Endodermal cell (in vitro differentiated cells): ENCODE results near the gene ITGB3. TPM values are rescaled to one million over a fixed set of nuclear protein-coding genes. Genes with fewer than 3 reads are reported as not detected.

Source experiments
- DNase-seq: peaks from one replicate; pipeline ENCODE4 v3.0.0-alpha.2; 2017
- H3K27ac ChIP-seq: 2 replicates; pipeline ENCODE4 v1.5.1; 2013; ENCODE audit warnings: mild to moderate bottlenecking, low read depth, low read length, moderate library complexity
- H3K27me3 ChIP-seq: 2 replicates; pipeline ENCODE4 v1.6.1; 2013; ENCODE audit warnings: mild to moderate bottlenecking, low read length, moderate library complexity; ENCODE audit not compliant: insufficient read depth, control insufficient read depth, poor library complexity, severe bottlenecking
- H3K36me3 ChIP-seq: 2 replicates; pipeline ENCODE4 v1.7.0; 2013; ENCODE audit warnings: mild to moderate bottlenecking, low read length, moderate library complexity; ENCODE audit not compliant: control insufficient read depth, insufficient read depth
- H3K4me1 ChIP-seq: one replicate; pipeline ENCODE4 v1.7.0; 2013; ENCODE audit warnings: low read length; ENCODE audit not compliant: control insufficient read depth, insufficient read depth
- H3K4me3 ChIP-seq: 2 replicates; pipeline ENCODE4 v1.5.1; 2013; ENCODE audit warnings: mild to moderate bottlenecking, low read length, moderate library complexity
- H3K9ac ChIP-seq: 2 replicates; pipeline ENCODE4 v1.6.1; 2013; ENCODE audit warnings: mild to moderate bottlenecking, low read length, moderate library complexity; ENCODE audit not compliant: poor library complexity, severe bottlenecking; ENCODE audit errors: extremely low read depth
- H3K9me3 ChIP-seq: 2 replicates; pipeline ENCODE4 v1.6.1; 2013; ENCODE audit warnings: mild to moderate bottlenecking, low read length, moderate library complexity; ENCODE audit not compliant: control insufficient read depth
- H3K27ac Mint-ChIP-seq: 2 replicates; pipeline ENCODE4 v1.8.0; 2020; ENCODE audit warnings: mixed read lengths
- H3K27me3 Mint-ChIP-seq: 2 replicates; pipeline ENCODE4 v1.8.0; 2021; ENCODE audit warnings: mild to moderate bottlenecking, mixed read lengths; ENCODE audit not compliant: insufficient read depth
- H3K36me3 Mint-ChIP-seq: 2 replicates; pipeline ENCODE4 v1.8.0; 2020; ENCODE audit warnings: low read depth, mixed read lengths
- H3K4me1 Mint-ChIP-seq: 2 replicates; pipeline ENCODE4 v1.8.0; 2020; ENCODE audit warnings: mixed read lengths
- H3K4me3 Mint-ChIP-seq: 2 replicates; pipeline ENCODE4 v1.8.0; 2020; ENCODE audit warnings: mild to moderate bottlenecking, moderate library complexity, mixed read lengths
- H3K9me3 Mint-ChIP-seq: 2 replicates; pipeline ENCODE4 v1.8.0; 2020; ENCODE audit warnings: mild to moderate bottlenecking, mixed read lengths
- CTCF ChIP-seq: fragments of 200-600 bp; sonication (generic); conservative IDR thresholded peaks from 2 replicates; pipeline ENCODE4 v1.5.0; 2021; ENCODE audit warnings: antibody characterized with exemption, mild to moderate bottlenecking
- WGBS, 2 experiments: methylation state at CpG; one replicate each; pipeline versions ENCODE4 v1.1.5 to v1.1.7; 2013; ENCODE audit warnings: missing lambda C conversion rate in 2 of 2, mixed read lengths in 1 of 2; ENCODE audit not compliant: insufficient coverage in 1 of 2, insufficient read length in 1 of 2; 5-methylcytosine and 5-hydroxymethylcytosine counted together
- total RNA-seq, 2 donors: library from RNA; stranded (reverse); fragmentation: NEBNext Ultra II Directional in 1 of 2; extraction: Animal tissue kit (Norgen Biotek cat#: 25700) in 1 of 2; gene quantifications; 2 replicates in 1 of 2; 3 replicates in 1 of 2; pipeline ENCODE4 v1.2.1, GENCODE V29; 2021

The ITGB3 gene
- total RNA-seq, 2 donors from 2014 or later: 0.51 to 0.73 TPM

- H3K4me3 Mint-ChIP-seq: no peak overlapping the region
- Histone ChIP-seq H3K9me3 (no peaks in the 10 kb centered on the region), H3K4me3 (no peak overlapping the region), H3K9ac (no peak overlapping the region), H3K27me3 (no peaks in the 10 kb centered on the region), H3K4me1 (peaks cover 9% of the 10 kb centered on the region), H3K27ac (peak overlapping the region; percentile 87), H3K36me3 (no peaks in the 10 kb centered on the region)
- H3K27me3 Mint-ChIP-seq: peaks cover 2% of the 10 kb centered on the region
- peaks cover 34% of the 10 kb centered on the region for H3K4me1 Mint-ChIP-seq
- TF ChIP-seq CTCF: no peak
- H3K9me3 Mint-ChIP-seq: no peaks in the 10 kb centered on the region
- peak; percentile 56 for DNase-seq
- H3K36me3 Mint-ChIP-seq: no peaks in the 10 kb centered on the region
- H3K27ac Mint-ChIP-seq: no peak overlapping the region
- WGBS, 2 experiments: 76 to 90% methylated on average over 5 to 10 of the region's 10 CpGs
Observed at GRCh38 chr17:47279062-47279801, 25.6 kb downstream of the ITGB3 start.

- 81 to 88% methylated on average over 11 to 14 of the region's 14 CpGs for WGBS, 2 experiments
- no peaks in the 10 kb centered on the region for H3K27me3 ChIP-seq
- H3K36me3 ChIP-seq: no peaks in the 10 kb centered on the region
- no peaks in the 10 kb centered on the region for H3K9me3 Mint-ChIP-seq
- peaks cover 24% of the 10 kb centered on the region for H3K4me1 Mint-ChIP-seq
- H3K27me3 Mint-ChIP-seq: peaks cover 6% of the 10 kb centered on the region
- peak overlapping the region; percentile 87 for H3K27ac ChIP-seq
- no peaks in the 10 kb centered on the region for H3K9me3 ChIP-seq
- TF ChIP-seq CTCF: no peak
- no peak overlapping the region for H3K27ac Mint-ChIP-seq
- H3K4me1 ChIP-seq: peaks cover 9% of the 10 kb centered on the region
- no peak overlapping the region for H3K4me3 Mint-ChIP-seq
- no peak overlapping the region for H3K4me3 ChIP-seq
- DNase-seq: peak; percentile 62
- no peaks in the 10 kb centered on the region for H3K36me3 Mint-ChIP-seq
- no peak overlapping the region for H3K9ac ChIP-seq
Observed at GRCh38 chr17:47280072-47280811, 26.6 kb downstream of the ITGB3 start.

GRCh38 chr17:47281216-47281615 is 27.6 kb downstream of the ITGB3 start:
- WGBS, 2 experiments: 93 to 96% methylated on average over 5 to 6 of the region's 6 CpGs
- Histone ChIP-seq H3K4me3 (no peak overlapping the region), H3K27me3 (no peaks in the 10 kb centered on the region), H3K27ac (no peak overlapping the region), H3K4me1 (no peaks in the 10 kb centered on the region), H3K9ac (no peak overlapping the region), H3K9me3 (no peaks in the 10 kb centered on the region), H3K36me3 (no peaks in the 10 kb centered on the region)
- TF ChIP-seq CTCF: no peak
- Mint-ChIP-seq H3K27ac (no peak overlapping the region), H3K4me3 (no peak overlapping the region), H3K4me1 (peaks cover 16% of the 10 kb centered on the region), H3K36me3 (no peaks in the 10 kb centered on the region), H3K27me3 (peaks cover 8% of the 10 kb centered on the region), H3K9me3 (no peaks in the 10 kb centered on the region)
- no peak for DNase-seq
